ENCODE data around the gene DOCK4. TPM values are rescaled to one million over a fixed set of nuclear protein-coding genes. Genes with fewer than 3 reads are reported as not detected.

DOCK4 gene
- total and polyA plus RNA-seq, 2 experiments from 2014 or later: 2.1 to 5.0 TPM

DNA sequence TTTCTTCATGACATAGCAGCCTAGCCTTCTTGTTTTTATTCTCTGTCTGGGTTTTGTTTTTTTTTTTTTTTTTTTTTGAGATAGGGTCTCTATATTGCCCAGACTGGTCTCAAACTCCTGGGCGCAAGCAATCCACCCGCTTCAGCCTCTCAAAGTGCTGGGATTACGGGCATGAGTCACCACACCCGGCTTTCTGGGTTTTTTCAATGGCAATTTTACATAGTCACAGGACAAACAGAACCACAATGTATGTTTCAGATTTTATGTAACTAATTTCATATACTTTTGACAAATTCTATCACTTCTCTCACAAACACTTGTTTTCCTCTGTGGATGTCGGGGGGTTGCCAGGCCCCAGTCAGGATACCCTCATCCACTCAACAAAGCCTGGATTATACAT, 16.5 kb downstream of the DOCK4 start:
- H3K79me2 ChIP-seq (ENCODE audit: insufficient read depth): no peaks in the 10 kb centered on the region
- H4K20me1 ChIP-seq (ENCODE audit: insufficient read depth): no peaks in the 10 kb centered on the region
- no peaks in the 10 kb centered on the region for H3K27me3 ChIP-seq (replicated peaks; ENCODE audit: insufficient read depth)
- in situ Hi-C loops (cut with MboI): no loop called here
- H3K36me3 ChIP-seq (ENCODE audit: low read depth): no peaks in the 10 kb centered on the region
- no peaks in the 10 kb centered on the region for H3K9me3 ChIP-seq (ENCODE audit: low read depth)
- DNase-seq: no peak
- H3K9me2 ChIP-seq (ENCODE audit: insufficient read depth): no peaks in the 10 kb centered on the region
- H3K9ac ChIP-seq: no peak overlapping the region
- WGBS, 2 experiments (ENCODE audit: low coverage in 1 of 2, low lambda C conversion rate in 2 of 2, missing lambda C conversion rate in 2 of 2): 96 to 99% methylated on average over 5 of the region's 5 CpGs
- peaks cover 6% of the 10 kb centered on the region; the same call in 1 of the 2 replicates for H3K4me1 ChIP-seq (ENCODE audit: insufficient read depth)
- H3K4me3 ChIP-seq: no peak overlapping the region
- H2AFZ ChIP-seq: no peak overlapping the region
- TF ChIP-seq EZH2phosphoT487 (IDR thresholded peaks at IDR 0.05; ENCODE audit: insufficient read depth, low read depth) (no peak), EZH2 (IDR thresholded peaks at IDR 0.05; ENCODE audit: insufficient read depth, poor library complexity, severe bottlenecking) (no peak)
- no peak overlapping the region for H3K4me2 ChIP-seq (ENCODE audit: unreplicated experiment)
- no peak overlapping the region for H3K27ac ChIP-seq
- peaks cover 10% of the 10 kb centered on the region for H3F3A ChIP-seq (ENCODE audit: insufficient read depth)

GRCh38 chr7:112188257-112188656, 17.9 kb downstream of the DOCK4 start:
- no peak for DNase-seq
- in situ Hi-C loops (cut with MboI): no loop called here
- TF ChIP-seq EZH2 (IDR thresholded peaks at IDR 0.05; ENCODE audit: insufficient read depth, poor library complexity, severe bottlenecking) (no peak), EZH2phosphoT487 (IDR thresholded peaks at IDR 0.05; ENCODE audit: insufficient read depth, low read depth) (no peak)

DNA sequence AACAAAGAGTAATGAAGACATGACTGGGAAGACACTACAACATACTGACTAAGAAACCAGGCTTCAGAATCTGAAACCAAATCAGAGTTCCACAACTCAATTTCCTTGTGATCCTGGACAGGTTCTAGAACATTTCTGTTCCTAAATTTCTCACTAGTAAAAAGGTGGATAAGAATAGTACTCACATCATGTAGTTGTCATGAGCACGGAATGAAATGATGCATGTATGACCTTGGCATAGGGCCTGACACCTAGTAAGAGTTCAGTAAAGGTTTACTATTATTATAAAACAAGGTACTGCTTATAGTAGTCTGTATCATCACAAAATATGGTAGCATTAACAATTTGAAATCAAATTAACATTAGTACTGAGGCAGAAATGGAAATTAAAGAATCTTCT, 19.9 kb downstream of the DOCK4 start:
- Histone ChIP-seq H3K4me1 (ENCODE audit: insufficient read depth) (no peaks in the 10 kb centered on the region), H4K20me1 (ENCODE audit: insufficient read depth) (no peaks in the 10 kb centered on the region), H3K27ac (no peak overlapping the region), H3K79me2 (ENCODE audit: insufficient read depth) (no peaks in the 10 kb centered on the region), H3K9me2 (ENCODE audit: insufficient read depth) (no peaks in the 10 kb centered on the region), H3K27me3 (replicated peaks; ENCODE audit: insufficient read depth) (no peaks in the 10 kb centered on the region), H3F3A (ENCODE audit: insufficient read depth) (no peaks in the 10 kb centered on the region), H3K9ac (no peak overlapping the region), H3K4me2 (ENCODE audit: unreplicated experiment) (no peak overlapping the region), H3K36me3 (ENCODE audit: low read depth) (no peaks in the 10 kb centered on the region), H2AFZ (no peak overlapping the region), H3K9me3 (ENCODE audit: low read depth) (no peaks in the 10 kb centered on the region), H3K4me3 (no peak overlapping the region)
- in situ Hi-C loops (cut with MboI): no loop called here
- 94 to 100% methylated on average over 1 of the region's 1 CpG for WGBS, 2 experiments (ENCODE audit: low coverage in 1 of 2, low lambda C conversion rate in 2 of 2, missing lambda C conversion rate in 2 of 2)
- DNase-seq: no peak
- TF ChIP-seq EZH2phosphoT487 (IDR thresholded peaks at IDR 0.05; ENCODE audit: insufficient read depth, low read depth) (no peak), EZH2 (IDR thresholded peaks at IDR 0.05; ENCODE audit: insufficient read depth, poor library complexity, severe bottlenecking) (no peak)

More at GRCh38 chr7:112188257-112188656, 17.9 kb downstream of the DOCK4 start:
- Histone ChIP-seq H3K9me3 (ENCODE audit: low read depth) (no peaks in the 10 kb centered on the region), H3K79me2 (ENCODE audit: insufficient read depth) (no peaks in the 10 kb centered on the region), H3K4me3 (no peak overlapping the region), H2AFZ (no peak overlapping the region), H3K27ac (no peak overlapping the region), H4K20me1 (ENCODE audit: insufficient read depth) (no peaks in the 10 kb centered on the region), H3K4me1 (ENCODE audit: insufficient read depth) (peaks cover 6% of the 10 kb centered on the region; the same call in 1 of the 2 replicates), H3K27me3 (replicated peaks; ENCODE audit: insufficient read depth) (no peaks in the 10 kb centered on the region), H3F3A (ENCODE audit: insufficient read depth) (peaks cover 10% of the 10 kb centered on the region), H3K36me3 (ENCODE audit: low read depth) (no peaks in the 10 kb centered on the region), H3K4me2 (ENCODE audit: unreplicated experiment) (no peak overlapping the region), H3K9ac (no peak overlapping the region), H3K9me2 (ENCODE audit: insufficient read depth) (no peaks in the 10 kb centered on the region)
- WGBS, 2 experiments (ENCODE audit: low coverage in 1 of 2, low lambda C conversion rate in 2 of 2, missing lambda C conversion rate in 2 of 2): 89 to 92% methylated on average over 3 of the region's 3 CpGs

- no peaks in the 10 kb centered on the region for H3K36me3 ChIP-seq (ENCODE audit: low read depth)
- H3K27me3 ChIP-seq (replicated peaks; ENCODE audit: insufficient read depth): no peaks in the 10 kb centered on the region
- in situ Hi-C loops (cut with MboI): no loop called here
- no peak overlapping the region for H3K9ac ChIP-seq
- no peaks in the 10 kb centered on the region for H3K9me3 ChIP-seq (ENCODE audit: low read depth)
- no peaks in the 10 kb centered on the region for H4K20me1 ChIP-seq (ENCODE audit: insufficient read depth)
- no peak for DNase-seq
- H3K4me1 ChIP-seq (ENCODE audit: insufficient read depth): no peaks in the 10 kb centered on the region
- no peaks in the 10 kb centered on the region for H3K79me2 ChIP-seq (ENCODE audit: insufficient read depth)
- no peak overlapping the region for H2AFZ ChIP-seq
- TF ChIP-seq EZH2 (IDR thresholded peaks at IDR 0.05; ENCODE audit: insufficient read depth, poor library complexity, severe bottlenecking) (no peak), EZH2phosphoT487 (IDR thresholded peaks at IDR 0.05; ENCODE audit: insufficient read depth, low read depth) (no peak)
- no peaks in the 10 kb centered on the region for H3K9me2 ChIP-seq (ENCODE audit: insufficient read depth)
- WGBS, 2 experiments (ENCODE audit: low coverage in 1 of 2, low lambda C conversion rate in 2 of 2, missing lambda C conversion rate in 2 of 2): 62 to 63% methylated on average over 4 of the region's 4 CpGs
- no peaks in the 10 kb centered on the region for H3F3A ChIP-seq (ENCODE audit: insufficient read depth)
- no peak overlapping the region for H3K27ac ChIP-seq
- H3K4me3 ChIP-seq: no peak overlapping the region
- no peak overlapping the region for H3K4me2 ChIP-seq (ENCODE audit: unreplicated experiment)
These were observed 21.0 kb downstream of the DOCK4 start for GRCh38 chr7:112185005-112185834.
